Measurements from ENCODE around the gene PIK3CD.

DNA sequence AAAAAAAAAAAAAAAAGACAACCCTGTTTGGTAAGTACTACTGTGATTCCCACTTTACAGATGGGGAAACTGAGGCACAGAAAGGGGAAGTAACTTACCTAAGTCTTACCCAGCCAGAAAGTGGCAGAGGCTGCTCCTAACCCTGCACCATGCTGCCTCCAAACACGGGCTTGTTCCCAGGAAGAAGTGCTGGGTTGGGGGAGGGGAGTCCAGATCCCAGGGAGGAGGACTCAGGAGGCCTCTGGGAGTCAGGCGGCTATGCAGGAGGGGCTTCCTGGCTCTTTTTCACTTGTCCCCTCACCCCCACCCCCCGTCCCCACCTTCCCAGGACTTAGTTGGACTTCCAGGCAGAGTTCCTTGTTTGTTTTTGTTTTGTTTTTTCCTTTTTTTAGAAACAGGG, 23.9 kb downstream of the PIK3CD start:
- TF ChIP-seq, protein P1, sequence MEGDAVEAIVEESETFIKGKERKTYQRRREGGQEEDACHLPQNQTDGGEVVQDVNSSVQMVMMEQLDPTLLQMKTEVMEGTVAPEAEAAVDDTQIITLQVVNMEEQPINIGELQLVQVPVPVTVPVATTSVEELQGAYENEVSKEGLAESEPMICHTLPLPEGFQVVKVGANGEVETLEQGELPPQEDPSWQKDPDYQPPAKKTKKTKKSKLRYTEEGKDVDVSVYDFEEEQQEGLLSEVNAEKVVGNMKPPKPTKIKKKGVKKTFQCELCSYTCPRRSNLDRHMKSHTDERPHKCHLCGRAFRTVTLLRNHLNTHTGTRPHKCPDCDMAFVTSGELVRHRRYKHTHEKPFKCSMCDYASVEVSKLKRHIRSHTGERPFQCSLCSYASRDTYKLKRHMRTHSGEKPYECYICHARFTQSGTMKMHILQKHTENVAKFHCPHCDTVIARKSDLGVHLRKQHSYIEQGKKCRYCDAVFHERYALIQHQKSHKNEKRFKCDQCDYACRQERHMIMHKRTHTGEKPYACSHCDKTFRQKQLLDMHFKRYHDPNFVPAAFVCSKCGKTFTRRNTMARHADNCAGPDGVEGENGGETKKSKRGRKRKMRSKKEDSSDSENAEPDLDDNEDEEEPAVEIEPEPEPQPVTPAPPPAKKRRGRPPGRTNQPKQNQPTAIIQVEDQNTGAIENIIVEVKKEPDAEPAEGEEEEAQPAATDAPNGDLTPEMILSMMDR (IDR thresholded peaks at IDR 0.05; ENCODE audit: low read depth, low read length, poor library complexity, severe bottlenecking): no peak
- TF ChIP-seq EZH2phosphoT487 (IDR thresholded peaks at IDR 0.05; ENCODE audit: borderline replicate concordance, low read length): no peak
